Stimulated activated CD4-positive, alpha-beta T cell treated with anti-CD3 and anti-CD28 coated beads, Interleukin-12 subunit alpha, Interleukin-12 subunit beta, amount 100 ng/mL, for 4 hours (primary cell): ENCODE data around the gene FOSB.

Experiments used
- DNase-seq: peaks from one replicate; pipeline ENCODE4 v3.0.0-alpha.2; 2020

The FOSB gene

DNA sequence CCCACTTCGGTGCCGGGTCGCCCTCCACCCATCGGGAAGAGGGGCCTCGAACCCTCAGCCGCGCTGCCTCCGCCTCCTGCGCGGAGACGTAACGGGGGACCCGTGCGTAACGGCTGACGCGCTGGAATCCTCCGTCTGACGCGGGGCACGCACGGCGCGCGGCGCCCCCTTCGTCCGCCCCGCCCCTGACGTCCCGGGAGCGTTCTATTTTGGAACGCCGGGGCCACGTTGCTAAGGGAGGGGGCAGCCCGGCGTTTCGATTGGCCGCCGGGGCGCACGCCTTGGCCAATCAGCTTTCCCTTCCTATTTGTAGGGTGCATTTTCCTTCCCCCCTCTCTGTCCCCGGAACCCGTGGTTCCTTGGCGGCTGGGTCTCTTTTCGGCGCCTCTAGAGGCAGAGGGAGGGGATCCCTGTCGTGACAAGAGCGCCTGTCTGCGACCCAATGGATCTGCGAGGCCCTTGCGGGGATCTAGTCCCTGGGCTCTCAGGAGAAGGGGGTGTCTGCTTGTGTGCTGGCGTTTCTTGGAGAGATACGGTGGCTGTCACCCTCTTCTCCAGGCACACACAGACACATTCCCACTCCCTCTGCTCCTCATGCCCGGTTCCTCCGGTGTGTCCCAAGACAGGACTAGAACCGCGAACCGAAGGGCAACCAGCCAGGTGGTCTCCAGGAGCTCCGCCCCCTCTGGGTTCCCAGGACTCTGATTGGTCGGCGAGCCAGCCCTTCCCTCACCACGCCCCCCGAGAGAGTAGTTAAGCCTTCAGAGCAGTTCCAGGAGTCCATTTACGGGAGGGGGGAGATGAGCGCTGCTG is 1.5 kb downstream of the FOSB start:
- peak; percentile 88 for DNase-seq

DNA sequence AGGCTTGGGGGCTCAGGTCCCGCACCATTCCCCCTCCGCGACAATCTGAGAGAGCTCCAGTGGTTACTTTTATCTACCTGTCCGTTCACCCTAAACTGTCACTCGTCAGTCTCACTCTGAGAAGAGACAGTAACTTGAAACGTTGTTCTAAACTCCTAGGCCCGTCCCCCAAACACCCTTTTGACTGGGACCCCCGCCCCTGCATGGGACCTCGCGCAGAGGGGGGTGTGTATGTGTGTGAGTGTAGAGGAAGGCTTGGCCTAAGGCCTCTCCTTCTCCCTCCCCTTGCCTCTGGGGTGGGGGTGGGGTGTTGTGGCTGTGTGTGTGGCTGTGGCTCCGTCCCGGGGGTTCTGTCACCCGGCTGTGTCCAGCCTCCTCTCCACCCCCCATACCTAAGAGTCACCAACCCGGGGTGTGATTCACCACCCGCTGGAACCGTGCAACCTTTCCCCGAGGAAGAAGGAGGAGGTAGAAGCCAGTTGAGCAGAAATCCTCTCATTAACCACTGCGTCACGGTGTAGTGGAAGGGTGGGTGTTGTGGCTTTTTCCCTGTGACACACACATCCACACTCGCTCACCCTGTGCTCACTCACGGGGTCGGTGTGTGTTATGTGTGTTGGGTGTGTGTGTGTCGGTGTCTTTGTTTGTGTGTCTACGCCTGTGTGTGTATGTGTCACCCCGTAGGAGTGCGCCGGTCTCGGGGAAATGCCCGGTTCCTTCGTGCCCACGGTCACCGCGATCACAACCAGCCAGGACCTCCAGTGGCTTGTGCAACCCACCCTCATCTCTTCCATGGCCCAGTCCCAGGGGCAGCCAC is 2.4 kb downstream of the FOSB start:
- no peak for DNase-seq

DNA sequence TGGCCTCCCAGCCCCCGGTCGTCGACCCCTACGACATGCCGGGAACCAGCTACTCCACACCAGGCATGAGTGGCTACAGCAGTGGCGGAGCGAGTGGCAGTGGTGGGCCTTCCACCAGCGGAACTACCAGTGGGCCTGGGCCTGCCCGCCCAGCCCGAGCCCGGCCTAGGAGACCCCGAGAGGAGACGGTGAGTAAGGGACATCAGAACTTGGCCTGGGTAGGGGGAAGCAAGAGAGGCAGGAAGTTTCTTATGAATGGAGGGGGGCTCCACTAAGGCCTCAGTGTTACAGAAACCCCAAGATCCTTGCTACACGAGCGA is 2.9 kb downstream of the FOSB start:
- DNase-seq = no peak

DNA sequence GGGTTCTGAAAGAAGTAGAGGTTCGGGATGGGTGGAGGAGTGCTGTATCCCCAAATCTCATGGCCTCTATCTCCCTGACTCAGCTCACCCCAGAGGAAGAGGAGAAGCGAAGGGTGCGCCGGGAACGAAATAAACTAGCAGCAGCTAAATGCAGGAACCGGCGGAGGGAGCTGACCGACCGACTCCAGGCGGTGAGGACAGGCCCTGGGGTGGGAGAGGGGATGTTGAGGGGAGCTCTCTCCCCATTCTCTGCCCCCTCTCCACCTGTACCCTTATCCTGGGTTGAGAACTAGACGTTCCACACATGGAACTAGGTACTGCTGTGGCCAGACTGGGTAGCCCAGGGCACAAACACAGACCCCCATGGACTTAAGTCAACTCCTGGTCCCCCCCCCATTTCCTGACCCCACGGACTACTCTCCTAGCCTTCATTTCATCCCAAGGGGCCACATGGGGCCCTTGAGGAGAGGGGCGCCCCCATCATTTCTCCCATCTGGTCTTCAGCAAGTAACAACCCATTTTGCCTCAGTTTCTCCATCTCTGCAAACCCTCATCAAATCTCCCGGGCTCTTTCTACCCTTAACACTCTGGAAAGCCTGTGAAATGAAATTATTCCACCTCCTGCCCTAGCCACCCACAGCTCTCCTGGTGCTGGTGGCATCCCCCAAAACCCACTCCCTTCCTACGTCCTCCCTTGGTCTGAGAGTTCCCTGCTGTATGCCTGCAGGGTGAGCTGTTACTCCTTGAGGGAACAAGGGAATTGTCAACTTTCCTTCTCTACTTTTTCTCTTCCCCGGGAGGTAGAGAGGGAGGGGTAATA is 3.5 kb downstream of the FOSB start:
- DNase-seq = no peak

DNA sequence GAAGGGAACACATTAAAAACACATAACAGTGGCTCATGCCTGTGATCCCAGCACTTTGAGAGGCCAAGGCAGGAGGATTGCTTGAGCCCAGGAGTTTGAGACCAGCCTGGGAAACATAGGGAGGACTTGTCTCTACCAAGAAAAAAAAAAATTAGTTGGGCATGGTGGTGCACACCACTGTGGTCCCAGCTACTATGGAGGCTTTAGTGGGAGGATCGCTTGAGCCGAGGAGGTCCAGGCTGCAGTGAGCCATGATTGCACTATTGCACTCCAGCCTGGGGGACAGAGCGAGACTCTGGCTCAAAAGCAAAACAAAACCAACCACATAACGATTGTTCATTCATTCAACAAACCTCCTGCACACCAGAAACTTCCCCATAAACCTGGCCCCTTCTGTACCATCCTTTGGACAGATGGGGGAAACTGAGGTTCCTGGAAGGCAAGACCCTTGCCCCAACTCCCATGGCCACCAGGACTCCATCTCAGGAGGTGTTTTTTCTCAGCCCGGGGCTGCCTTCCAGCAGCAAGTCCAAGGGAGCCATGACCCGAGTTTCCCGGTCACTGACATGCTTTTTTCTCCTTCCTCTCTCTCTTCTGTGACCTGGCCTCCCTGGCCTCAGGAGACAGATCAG is 4.3 kb downstream of the FOSB start:
- DNase-seq = no peak

DNA sequence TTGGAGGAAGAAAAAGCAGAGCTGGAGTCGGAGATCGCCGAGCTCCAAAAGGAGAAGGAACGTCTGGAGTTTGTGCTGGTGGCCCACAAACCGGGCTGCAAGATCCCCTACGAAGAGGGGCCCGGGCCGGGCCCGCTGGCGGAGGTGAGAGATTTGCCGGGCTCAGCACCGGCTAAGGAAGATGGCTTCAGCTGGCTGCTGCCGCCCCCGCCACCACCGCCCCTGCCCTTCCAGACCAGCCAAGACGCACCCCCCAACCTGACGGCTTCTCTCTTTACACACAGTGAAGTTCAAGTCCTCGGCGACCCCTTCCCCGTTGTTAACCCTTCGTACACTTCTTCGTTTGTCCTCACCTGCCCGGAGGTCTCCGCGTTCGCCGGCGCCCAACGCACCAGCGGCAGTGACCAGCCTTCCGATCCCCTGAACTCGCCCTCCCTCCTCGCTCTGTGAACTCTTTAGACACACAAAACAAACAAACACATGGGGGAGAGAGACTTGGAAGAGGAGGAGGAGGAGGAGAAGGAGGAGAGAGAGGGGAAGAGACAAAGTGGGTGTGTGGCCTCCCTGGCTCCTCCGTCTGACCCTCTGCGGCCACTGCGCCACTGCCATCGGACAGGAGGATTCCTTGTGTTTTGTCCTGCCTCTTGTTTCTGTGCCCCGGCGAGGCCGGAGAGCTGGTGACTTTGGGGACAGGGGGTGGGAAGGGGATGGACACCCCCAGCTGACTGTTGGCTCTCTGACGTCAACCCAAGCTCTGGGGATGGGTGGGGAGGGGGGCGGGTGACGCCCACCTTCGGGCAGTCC is 5.0 kb downstream of the FOSB start:
- DNase-seq = no peak

- no peak for DNase-seq
Observed at GRCh38 chr19:45473367-45473681, 5.5 kb downstream of the FOSB start.

- no peak for DNase-seq
Observed at GRCh38 chr19:45473682-45474605, 6.1 kb downstream of the FOSB start.

- DNase-seq = no peak
Observed at GRCh38 chr19:45474606-45475521, 7.1 kb downstream of the FOSB start.

DNA sequence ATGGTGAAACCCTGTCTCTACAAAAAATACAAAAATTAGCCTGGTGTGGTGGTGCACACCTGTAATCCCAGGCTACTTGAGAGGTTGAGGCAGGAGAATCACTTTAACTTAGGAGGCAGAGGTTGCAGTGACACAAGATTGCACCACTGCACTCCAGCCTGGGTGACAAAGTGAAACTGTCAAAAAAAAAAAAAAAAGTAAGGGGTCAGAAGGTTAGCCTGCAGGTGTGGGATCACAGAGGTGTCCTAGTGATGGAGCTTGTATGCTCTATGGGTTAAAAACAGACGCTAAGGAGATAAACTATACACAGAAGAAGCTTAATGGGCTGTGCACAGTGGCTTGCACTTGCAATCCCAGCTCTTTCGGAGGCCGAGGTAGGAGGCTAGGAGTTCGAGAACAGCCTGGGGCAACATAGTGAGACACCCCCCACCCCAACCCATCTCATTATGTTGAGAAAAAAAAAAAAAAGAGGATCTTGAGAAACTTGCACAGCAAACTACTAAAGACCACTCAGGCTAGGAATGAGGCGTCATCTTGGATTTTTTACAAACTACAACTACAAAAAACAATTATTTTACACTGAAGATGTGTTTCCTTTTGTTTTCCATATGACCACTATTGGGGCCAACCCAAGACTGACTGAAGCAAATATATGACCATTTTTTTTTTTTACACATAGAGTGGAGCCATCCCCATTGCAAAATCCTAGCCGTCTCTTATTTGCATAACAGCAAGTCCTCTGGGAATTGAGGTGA is 7.9 kb downstream of the FOSB start:
- DNase-seq = no peak

- DNase-seq = no peak
Observed at GRCh38 chr19:45476304-45476703, 8.5 kb downstream of the FOSB start.

GRCh38 chr19:45477186-45477585 is 9.4 kb downstream of the FOSB start:
- no peak for DNase-seq

GRCh38 chr19:45477713-45478453 is 10.1 kb downstream of the FOSB start:
- no peak for DNase-seq

GRCh38 chr19:45478454-45479238 is 10.8 kb downstream of the FOSB start:
- peak; percentile 87 for DNase-seq

GRCh38 chr19:45483033-45483432 is 15.2 kb downstream of the FOSB start:
- DNase-seq = no peak

- DNase-seq = no peak
Observed at GRCh38 chr19:45484273-45484945, 16.6 kb downstream of the FOSB start.
